SK-N-MC (cell line): ENCODE measurements around the gene IGF2R.

Experiments used
- EZH2 ChIP-seq: fragments of 200-600 bp; sonication (generic); IDR thresholded peaks from one replicate; pipeline ENCODE4 v1.6.1; 2017; ENCODE audit warnings: antibody characterized with exemption
- FOXP2 ChIP-seq: optimal IDR thresholded peaks from 2 replicates; pipeline ENCODE3; 2011; ENCODE audit warnings: mild to moderate bottlenecking, moderate library complexity; ENCODE audit not compliant: insufficient read depth; ENCODE audit errors: extremely low read length, control extremely low read depth
- POLR2AphosphoS5 ChIP-seq: IDR thresholded peaks from 2 replicates; pipeline ENCODE4 v1.6.1; 2012; ENCODE audit warnings: mild to moderate bottlenecking, low read depth, low read length, borderline replicate concordance

GRCh38 chr6:160124007-160124406, 155.1 kb downstream of the IGF2R start:
- TF ChIP-seq EZH2 = no peak
- TF ChIP-seq POLR2AphosphoS5 = no peak
- no peak for TF ChIP-seq FOXP2
